SKM-1 (cell line): ENCODE measurements around the gene RHO.
"Not testable (repeated sequence)": the region's sequence is repeated elsewhere in the genome, so short reads cannot be mapped to it uniquely, and the experiment has no call there.

ENCODE experiments used
- DNase-seq: peaks from one replicate; lab custom pipeline; 2025; ENCODE audit not compliant: unreplicated experiment; lab: John Stamatoyannopoulos, UW

The RHO gene

DNA sequence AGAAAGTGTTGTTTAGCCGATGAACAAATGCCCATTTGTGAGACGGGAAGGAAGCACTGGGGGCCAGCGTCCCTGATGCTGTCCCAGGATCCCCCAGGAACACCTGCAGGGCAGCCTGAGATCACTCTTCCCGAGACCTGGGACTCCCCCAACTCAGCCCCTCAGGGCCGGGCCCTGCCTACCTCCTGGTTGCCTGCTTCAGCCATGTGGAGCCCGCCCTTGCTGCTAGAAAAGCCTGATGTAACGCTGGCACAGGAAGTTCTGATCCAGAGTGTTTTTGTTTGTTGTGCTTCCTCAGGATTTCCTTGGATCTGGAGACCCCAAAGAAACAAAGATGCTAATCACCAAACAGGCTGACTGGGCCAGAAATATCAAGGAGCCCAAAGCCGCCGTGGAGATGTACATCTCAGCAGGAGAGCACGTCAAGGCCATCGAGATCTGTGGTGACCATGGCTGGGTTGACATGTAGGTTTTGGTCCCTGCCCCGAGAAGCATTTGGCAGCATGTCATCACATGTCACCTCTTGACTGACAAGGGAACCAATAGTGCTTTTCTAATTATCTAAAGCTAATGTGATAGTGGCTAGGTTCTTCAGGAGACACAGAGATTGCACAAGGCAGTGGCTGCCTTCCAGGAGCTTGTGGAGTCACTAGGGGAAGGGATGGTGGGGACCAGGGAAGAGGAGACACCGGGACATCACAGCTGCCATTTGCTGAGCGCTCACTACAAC, 28.7 kb upstream of the RHO start:
- DNase-seq = not testable (repeated sequence)

DNA sequence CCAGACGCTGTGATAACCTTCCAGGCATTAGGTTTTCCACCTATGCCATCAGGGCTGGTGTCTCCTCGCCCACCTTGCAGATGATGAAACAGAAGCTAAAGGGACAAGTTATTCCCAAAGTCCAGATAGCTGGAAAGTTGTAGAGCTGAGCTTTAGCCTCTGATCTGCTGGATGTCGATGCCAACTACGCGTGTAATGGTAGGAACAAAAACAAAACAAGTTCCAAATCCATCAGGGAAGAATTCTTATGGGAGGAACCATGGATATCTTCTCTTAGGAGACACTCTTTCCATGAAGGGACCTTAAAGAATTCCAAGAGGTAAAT, 28.1 kb upstream of the RHO start:
- DNase-seq = no peak

GRCh38 chr3:129501630-129502029, 26.8 kb upstream of the RHO start:
- DNase-seq = no peak

DNA sequence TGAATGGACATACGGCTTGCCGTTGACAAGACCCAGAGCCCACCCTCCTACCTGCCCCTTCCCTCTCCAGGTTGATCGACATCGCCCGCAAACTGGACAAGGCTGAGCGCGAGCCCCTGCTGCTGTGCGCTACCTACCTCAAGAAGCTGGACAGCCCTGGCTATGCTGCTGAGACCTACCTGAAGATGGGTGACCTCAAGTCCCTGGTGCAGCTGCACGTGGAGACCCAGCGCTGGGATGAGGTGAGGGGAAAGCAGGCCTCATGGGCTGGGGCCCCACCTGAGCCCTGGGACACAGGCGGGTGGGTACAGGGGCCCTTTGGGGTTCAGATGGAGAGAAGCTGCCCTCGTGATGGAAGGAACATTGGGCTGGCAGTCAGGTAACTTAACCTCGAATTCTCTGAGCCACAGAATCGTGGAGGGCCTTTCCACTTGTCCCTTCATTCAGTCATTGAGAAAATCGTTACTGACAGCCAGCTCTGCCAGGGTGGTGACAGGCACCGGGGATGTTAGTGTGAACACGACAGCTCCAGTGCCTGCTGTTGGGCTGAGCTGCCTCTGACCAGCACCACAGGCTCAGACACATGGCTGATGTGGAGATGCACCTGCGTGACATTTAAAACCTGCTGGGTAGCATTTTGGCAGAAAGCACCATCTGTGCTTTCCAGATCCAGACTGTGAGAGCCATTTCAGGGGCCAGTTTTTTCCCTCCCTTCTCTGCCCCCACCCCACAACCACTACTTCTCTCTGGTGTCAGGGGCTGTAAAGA, 25.6 kb upstream of the RHO start:
- no peak for DNase-seq

DNA sequence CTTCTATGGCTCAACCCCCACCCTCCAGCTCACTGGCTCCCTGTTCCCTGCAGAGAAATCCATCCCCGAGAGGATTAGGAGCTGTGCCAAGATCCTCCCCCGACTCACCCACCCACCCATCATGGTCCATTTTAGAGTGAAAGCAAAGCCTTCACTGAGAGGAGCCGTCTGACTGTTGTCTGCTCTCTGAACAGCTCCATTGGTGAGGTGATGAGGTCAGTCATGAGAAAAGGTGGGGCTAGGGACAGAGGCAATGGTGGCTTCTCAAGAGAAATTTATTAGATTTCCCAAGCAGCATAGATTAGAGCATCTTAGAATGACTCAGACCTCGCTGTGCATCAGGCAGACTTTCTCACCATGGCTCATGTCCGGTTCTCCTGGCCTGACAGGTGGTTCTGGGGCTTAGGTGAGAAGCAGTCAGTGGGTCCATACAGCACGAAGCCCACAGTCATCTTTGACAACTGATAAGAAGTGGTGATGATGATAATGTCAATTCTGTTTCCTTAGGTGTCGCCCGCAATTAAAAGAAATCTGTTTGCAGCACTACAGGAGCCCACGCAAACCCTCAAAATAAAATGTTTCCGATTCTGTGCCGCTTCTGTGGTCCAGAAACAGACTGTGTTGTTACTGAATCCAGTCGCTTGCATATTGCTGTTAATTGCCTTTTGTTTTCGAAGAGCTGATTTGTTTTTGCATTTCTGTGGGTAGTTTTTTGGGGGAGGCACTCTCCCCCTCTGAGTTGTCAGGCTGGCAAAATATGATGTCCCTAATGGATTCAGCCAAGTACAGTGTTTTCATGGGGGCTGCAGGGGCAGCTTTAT, 24.8 kb upstream of the RHO start:
- no peak for DNase-seq

GRCh38 chr3:129504471-129505100, 23.9 kb upstream of the RHO start:
- DNase-seq = no peak

- DNase-seq = no peak
Observed at GRCh38 chr3:129505341-129505740, 23.1 kb upstream of the RHO start.

DNA sequence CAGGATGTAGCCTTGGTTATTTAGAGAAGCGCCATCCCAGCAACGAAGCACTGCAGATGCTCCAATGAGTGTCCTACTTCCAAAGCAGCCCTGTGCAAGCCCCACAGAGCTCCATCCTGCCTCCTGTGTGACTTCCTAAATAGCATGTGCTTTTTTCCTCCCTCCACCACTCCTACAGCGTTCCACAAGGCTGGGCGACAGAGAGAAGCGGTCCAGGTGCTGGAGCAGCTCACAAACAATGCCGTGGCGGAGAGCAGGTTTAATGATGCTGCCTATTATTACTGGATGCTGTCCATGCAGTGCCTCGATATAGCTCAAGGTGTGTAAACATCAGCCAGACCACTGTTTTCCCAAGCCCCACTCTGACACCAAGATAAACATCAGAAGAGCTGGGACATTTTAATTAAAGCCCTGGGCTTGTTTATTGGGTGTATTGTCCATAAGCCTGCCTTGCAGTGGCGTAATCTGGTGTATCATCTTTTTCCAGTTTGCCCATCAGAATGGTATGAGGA, 22.2 kb upstream of the RHO start:
- no peak for DNase-seq

DNA sequence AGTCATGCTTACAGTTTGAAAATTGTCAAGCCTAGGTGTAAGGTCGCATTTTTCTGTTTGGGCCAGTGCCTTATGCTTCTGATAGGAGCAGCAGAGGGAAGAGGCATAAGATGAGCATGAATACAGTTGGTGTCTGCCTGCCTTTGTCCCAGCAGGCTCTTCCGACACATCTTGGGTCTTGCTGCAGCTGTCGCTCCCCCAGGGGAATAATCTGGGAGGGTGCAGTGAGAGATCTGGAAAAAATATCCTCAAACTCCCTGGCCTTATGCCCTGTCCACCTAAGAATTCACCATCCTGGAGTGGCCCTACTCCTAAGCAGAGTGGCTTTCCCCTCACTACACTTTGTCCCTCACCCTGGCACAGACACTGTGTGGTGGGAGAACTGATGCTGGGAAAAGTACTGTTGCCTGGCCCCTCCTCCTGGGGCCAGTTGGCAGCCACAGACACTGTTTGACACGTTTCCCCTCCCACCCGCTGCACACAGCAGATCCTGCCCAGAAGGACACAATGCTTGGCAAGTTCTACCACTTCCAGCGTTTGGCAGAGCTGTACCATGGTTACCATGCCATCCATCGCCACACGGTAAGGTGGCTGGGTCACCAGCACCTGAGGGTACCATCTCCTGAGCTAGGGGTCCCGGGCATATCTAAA, 21.1 kb upstream of the RHO start:
- no peak for DNase-seq

GRCh38 chr3:129512595-129512994, 15.8 kb upstream of the RHO start:
- no peak for DNase-seq

GRCh38 chr3:129513705-129514104, 14.7 kb upstream of the RHO start:
- DNase-seq = no peak

DNA sequence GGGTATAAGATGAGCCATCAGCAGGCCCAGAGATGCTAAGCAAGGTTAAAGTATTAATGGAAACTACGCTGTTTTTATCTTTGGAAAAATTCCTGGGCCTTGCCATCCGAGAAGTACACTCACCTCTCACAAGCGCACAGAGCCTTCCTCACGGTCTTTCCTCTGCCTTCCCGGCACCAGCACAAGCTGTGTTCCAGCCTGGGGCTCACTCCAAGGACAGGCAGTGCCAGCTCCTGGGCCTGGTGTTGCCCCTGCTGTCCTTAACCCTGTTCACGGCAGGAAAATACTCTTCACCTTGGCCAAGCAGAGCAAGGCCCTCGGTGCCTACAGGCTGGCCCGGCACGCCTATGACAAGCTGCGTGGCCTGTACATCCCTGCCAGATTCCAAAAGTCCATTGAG, 14.3 kb upstream of the RHO start:
- DNase-seq = no peak

- no peak for DNase-seq
Observed at GRCh38 chr3:129514563-129514962, 13.9 kb upstream of the RHO start.

DNA sequence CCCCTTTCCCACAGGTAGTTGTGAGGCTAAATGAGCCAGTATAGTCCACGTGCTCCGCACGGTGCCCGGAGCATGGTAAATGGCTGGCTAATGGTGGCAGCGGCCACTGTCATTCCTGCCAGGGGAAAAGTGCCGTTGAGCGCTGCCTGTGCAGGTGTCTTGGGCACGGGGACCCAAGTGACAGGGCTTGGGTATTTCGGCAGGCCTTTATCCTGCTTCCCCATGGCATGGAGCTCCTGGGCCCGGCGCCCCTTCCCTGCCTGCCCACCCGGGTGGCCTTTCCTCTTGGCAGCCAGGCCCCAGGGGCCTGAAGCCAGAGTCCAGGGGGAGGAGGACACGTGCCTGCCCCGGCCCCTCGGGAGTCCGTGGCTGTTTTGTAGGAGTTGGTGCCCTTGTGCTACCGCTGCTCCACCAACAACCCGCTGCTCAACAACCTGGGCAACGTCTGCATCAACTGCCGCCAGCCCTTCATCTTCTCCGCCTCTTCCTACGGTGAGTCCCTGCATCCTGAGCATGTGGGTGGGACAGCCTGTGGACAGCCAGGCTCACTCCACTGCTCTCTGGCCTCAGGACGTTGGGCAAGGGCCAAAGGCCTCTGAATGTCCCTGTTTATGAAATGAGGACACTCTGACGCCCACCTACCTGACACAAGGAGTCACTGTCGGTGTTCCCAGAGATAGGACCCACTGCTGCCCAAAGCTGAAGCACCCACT, 13.2 kb upstream of the RHO start:
- DNase-seq = not testable (repeated sequence)

- not testable (repeated sequence) for DNase-seq
Observed at GRCh38 chr3:129515821-129516432, 12.5 kb upstream of the RHO start.

- no peak for DNase-seq
Observed at GRCh38 chr3:129517516-129517915, 10.9 kb upstream of the RHO start.

GRCh38 chr3:129518038-129518561, 10.3 kb upstream of the RHO start:
- DNase-seq = no peak

GRCh38 chr3:129518581-129518980, 9.9 kb upstream of the RHO start:
- no peak for DNase-seq

DNA sequence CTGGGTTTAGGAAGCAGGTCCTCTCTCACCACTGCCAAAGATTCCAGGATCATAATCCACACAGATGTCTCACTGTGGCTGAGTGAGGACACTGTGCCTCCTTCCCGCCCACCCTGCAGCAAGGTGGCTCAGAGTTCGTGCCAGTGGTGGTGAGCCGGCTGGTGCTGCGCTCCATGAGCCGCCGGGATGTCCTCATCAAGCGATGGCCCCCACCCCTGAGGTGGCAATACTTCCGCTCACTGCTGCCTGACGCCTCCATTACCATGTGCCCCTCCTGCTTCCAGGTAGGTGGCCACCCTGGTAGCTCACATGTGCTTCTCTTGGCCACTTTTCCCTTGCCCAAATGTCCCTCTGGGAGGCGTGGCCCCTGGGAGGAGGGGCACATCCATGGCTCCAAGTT, 9.0 kb upstream of the RHO start:
- no peak for DNase-seq
